Chondrocyte (in vitro differentiated cells): Measurements from ENCODE around the gene RGS16. TPM values are rescaled to one million over a fixed set of nuclear protein-coding genes. Genes with fewer than 3 reads are reported as not detected.

Experiments
- DNase-seq: peaks from one replicate; pipeline ENCODE4 v3.0.0; 2021; ENCODE audit warnings: mixed read lengths, low spot score
- H3K27ac Mint-ChIP-seq: one replicate; pipeline ENCODE4 v1.8.0; 2021; ENCODE audit warnings: mild to moderate bottlenecking, moderate library complexity, mixed read lengths; ENCODE audit not compliant: unreplicated experiment
- H3K27me3 Mint-ChIP-seq: 2 replicates; pipeline ENCODE4 v1.8.0; 2021; ENCODE audit warnings: low read depth, mixed read lengths
- H3K36me3 Mint-ChIP-seq: 2 replicates; pipeline ENCODE4 v1.8.0; 2021; ENCODE audit warnings: low read depth, mixed read lengths
- H3K4me1 Mint-ChIP-seq: 2 replicates; pipeline ENCODE4 v1.8.0; 2021; ENCODE audit warnings: low read depth, mild to moderate bottlenecking, mixed read lengths
- H3K4me3 Mint-ChIP-seq: one replicate; pipeline ENCODE4 v1.8.0; 2021; ENCODE audit warnings: mild to moderate bottlenecking, moderate library complexity, mixed read lengths; ENCODE audit not compliant: unreplicated experiment
- H3K9me3 Mint-ChIP-seq: 2 replicates; pipeline ENCODE4 v1.8.0; 2021; ENCODE audit warnings: low read depth, mixed read lengths
- CTCF ChIP-seq: fragments of 200-600 bp; sonication (generic); IDR thresholded peaks from 2 replicates; pipeline ENCODE4 v1.5.0; 2021; ENCODE audit warnings: antibody characterized with exemption, mild to moderate bottlenecking, moderate library complexity
- total RNA-seq: library from RNA; stranded (reverse); gene quantifications from 3 replicates; pipeline ENCODE4 v1.2.1, GENCODE V29; 2021

The RGS16 gene
- total RNA-seq, 1 donor from 2014 or later: 7.7 TPM

DNA sequence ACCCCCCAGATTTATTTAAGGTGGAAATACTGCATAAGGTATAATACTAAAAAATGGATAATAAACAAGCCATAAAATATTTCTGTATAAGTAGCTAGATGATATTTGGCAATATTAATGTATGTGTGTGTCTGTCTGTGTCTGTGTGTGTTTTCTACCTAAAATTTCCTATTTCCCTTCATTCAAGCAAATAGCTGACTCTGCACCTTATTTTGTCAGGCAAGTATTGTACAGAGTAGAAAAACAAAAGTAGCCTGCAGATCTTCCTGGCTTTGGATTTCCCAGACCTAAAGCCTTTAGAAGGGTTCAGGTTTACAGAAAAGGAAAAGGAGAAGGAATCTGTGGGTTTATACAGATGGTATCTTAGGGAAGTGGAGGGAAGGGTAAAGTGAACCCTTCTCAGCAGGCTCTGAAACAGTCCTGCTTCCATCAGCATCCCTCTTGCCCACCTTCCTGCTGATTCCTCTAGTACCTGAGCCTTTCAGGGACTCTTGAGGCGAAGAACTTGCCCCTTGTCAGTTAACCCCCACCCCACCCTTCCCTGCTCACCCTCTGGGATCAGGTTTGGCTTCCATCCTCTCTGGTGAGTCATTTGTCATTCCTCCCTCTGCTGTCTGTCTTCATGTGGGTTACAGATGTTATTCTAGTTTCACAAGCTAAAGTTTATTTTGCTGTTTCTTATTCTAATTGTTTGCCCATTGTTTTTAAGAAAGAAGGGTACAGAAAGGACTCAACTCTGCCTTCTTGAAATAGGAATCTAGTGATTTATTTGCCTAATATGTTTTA is 21.7 kb upstream of the RGS16 start:
- TF ChIP-seq CTCF: no peak
- Mint-ChIP-seq H3K9me3 (peaks cover 3% of the 10 kb centered on the region), H3K4me1 (peaks cover 56% of the 10 kb centered on the region), H3K36me3 (no peaks in the 10 kb centered on the region), H3K27ac (peak overlapping the region; percentile 4), H3K27me3 (no peaks in the 10 kb centered on the region), H3K4me3 (no peak overlapping the region)
- DNase-seq: no peak

- peaks cover 4% of the 10 kb centered on the region for H3K9me3 Mint-ChIP-seq
- DNase-seq: no peak
- peaks cover 50% of the 10 kb centered on the region for H3K4me1 Mint-ChIP-seq
- no peak overlapping the region for H3K4me3 Mint-ChIP-seq
- H3K27ac Mint-ChIP-seq: no peak overlapping the region
- TF ChIP-seq CTCF: no peak
- no peaks in the 10 kb centered on the region for H3K36me3 Mint-ChIP-seq
- no peaks in the 10 kb centered on the region for H3K27me3 Mint-ChIP-seq
Observed at GRCh38 chr1:182625024-182625423, 20.8 kb upstream of the RGS16 start.

DNA sequence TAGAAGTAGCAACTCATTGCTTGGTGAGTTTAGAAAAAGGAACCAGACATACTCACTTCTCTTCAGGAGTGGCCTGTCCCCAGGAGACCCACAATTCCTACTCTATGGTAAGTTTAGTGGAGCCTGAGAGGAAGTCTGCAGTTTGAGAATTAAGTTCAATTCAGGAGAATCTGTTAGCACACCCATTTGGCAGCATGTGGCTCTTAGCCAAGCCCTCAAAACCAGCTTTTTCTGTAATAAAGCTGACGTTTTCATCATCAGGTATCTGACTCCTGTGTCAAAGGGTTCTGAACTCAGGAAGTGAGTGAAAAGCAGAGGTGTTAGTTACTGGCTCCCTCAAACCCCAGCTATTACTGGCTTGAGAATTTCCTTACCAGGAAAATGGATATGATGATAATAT is 20.4 kb upstream of the RGS16 start:
- Mint-ChIP-seq H3K4me3 (no peak overlapping the region), H3K9me3 (peaks cover 4% of the 10 kb centered on the region), H3K4me1 (peaks cover 47% of the 10 kb centered on the region), H3K36me3 (no peaks in the 10 kb centered on the region), H3K27me3 (no peaks in the 10 kb centered on the region), H3K27ac (no peak overlapping the region)
- no peak for TF ChIP-seq CTCF
- no peak for DNase-seq

- Mint-ChIP-seq H3K4me3 (no peak overlapping the region), H3K9me3 (peaks cover 4% of the 10 kb centered on the region), H3K36me3 (no peaks in the 10 kb centered on the region), H3K4me1 (peaks cover 58% of the 10 kb centered on the region), H3K27ac (peak overlapping the region; percentile 50), H3K27me3 (no peaks in the 10 kb centered on the region)
- no peak for TF ChIP-seq CTCF
- DNase-seq: no peak
Observed at GRCh38 chr1:182622901-182623528, 18.8 kb upstream of the RGS16 start.

GRCh38 chr1:182621906-182622305 is 17.7 kb upstream of the RGS16 start:
- Mint-ChIP-seq H3K9me3 (peaks cover 4% of the 10 kb centered on the region), H3K27ac (no peak overlapping the region), H3K4me3 (no peak overlapping the region), H3K4me1 (peaks cover 66% of the 10 kb centered on the region), H3K27me3 (no peaks in the 10 kb centered on the region), H3K36me3 (no peaks in the 10 kb centered on the region)
- TF ChIP-seq CTCF: no peak
- no peak for DNase-seq
